Ramos (cell line): ENCODE measurements around the gene RARB.

ENCODE experiments used
- in situ Hi-C: fragments of 300-500 bp; cut with MboI; formaldehyde crosslinking; loops from one replicate; pipeline ENCODE4 v1.14.3; 2022; ENCODE audit warnings: low sequenced_read_pairs; ENCODE audit not compliant: unreplicated experiment

RARB gene

GRCh38 chr3:25587526-25587925, 159.5 kb downstream of the RARB start:
- in situ Hi-C loops: no loop called here

GRCh38 chr3:25587975-25588374, 159.9 kb downstream of the RARB start:
- in situ Hi-C loops: no loop called here

GRCh38 chr3:25588441-25589103, 160.5 kb downstream of the RARB start:
- in situ Hi-C loops: no loop called here

DNA sequence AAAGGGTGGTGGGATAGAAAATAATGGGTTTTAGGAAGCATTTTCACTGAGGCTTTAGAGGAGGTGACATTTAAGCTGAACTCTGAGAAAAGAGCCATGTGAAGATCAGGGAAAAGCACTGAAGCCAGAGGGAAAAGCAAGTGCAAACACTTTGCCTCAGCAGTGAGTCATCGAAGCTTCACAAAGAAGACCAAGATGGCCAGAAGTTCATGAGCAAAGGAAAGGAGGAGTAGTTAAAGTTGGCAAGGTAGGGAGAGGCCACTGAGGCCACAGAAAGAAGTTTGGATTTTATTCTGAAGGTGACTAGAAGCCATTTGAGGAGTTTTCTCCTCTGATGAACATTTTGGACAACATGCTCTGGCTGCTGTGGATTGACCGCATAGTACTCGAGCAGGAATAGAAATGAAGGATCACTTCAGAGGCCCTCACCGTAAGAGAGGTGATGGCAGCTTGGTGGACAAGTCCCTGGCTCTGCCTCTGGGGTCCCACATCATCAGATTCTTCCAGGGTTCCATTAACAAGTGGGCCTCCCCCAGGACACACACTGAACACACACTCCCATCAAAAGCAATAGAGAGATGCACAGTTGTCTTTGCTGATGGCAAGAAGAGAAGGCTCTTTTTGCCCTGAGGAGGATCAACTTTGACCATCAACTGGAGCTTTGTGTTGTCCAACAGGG, 161.2 kb downstream of the RARB start:
- in situ Hi-C loops: no loop called here

GRCh38 chr3:25589783-25590258, 161.8 kb downstream of the RARB start:
- in situ Hi-C loops: no loop called here

- in situ Hi-C loops: no loop called here
Measured at GRCh38 chr3:25592510-25592968, 164.5 kb downstream of the RARB start.

GRCh38 chr3:25593001-25593400, 164.9 kb downstream of the RARB start:
- in situ Hi-C loops: no loop called here

DNA sequence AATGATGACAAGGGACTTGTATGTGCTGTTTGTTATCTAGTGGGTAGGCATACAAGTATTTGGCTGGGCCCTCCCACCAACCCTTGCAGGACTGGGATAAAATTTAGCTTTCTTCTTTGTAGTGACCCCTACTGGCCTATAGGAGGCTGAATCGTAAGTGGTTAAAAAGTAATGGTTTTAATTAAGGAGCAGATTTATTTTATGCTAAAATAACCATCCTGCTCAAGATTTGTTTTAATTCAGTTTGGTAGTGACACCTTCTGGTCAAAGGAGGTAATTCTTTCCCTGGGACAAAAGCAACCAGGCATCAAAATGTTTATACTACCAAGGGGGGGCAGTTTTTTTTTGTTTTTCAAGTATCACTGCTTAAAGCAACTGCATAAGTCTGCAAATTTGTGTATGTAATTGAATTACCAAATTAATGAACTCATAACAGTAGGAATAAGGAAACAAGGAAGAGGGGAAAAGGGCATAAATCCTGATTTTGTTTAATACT, 166.0 kb downstream of the RARB start:
- in situ Hi-C loops: no loop called here

DNA sequence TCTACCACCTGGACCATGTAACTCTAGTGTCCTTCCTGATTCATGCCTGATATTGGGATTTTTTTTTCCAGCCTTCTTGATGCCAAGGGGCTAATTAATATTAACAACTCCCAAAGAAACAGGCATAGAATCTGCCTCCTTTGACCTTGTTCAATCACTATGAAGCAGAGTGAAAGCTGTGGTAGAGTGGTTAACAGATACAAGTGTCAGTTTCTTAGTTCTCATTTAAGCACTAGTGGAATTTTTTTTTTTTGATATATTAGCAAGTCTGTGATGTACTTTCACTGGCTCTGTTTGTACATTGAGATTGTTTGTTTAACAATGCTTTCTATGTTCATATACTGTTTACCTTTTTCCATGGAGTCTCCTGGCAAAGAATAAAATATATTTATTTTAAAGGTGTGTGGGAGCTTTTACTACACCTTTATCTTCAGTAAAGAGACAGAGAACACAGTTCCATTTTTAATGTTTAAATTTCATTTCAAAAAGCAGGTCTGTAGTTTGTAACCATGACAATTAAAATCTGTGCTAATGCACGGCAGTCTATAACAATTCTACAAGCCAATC, 169.6 kb downstream of the RARB start:
- in situ Hi-C loops: no loop called here

DNA sequence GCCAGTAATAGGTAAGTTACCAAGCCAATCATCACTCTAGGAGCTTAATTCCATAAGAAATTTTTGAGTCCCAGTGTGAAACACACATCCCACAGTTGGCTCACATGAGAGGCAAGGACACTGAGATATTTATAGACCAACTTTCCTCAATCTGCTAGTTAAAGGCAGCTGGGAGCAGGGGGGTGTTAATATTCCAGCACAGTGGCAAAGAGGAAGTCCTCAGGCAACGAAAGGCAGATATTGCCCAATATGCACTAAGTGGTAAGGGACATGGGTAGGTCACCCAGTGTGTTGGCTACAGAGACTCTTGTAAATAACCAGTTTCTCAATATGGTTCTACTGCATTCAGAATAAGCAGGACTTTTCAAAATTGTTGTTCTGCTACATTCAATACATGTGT, 175.6 kb downstream of the RARB start:
- in situ Hi-C loops: no loop called here

GRCh38 chr3:25604107-25604805, 176.2 kb downstream of the RARB start:
- in situ Hi-C loops: no loop called here

DNA sequence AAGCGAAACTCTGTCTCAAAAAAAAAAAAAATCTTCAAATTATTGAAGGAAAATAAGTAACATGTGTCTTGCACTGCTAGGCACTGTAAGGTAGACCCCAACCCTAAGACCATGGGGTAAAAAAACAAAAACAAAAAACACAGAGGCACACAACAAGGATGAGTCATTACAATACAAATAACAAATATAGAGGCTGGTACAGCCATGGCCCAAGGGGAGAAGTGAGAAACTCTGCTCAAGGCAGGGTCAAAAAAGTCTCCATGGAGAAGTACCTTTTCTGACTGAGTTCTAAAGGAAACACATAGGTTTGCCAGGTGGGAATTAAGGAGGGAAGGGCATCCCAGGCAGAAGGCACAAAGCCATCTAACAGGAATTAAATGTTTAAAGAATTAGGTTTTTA, 182.1 kb downstream of the RARB start:
- in situ Hi-C loops: no loop called here

DNA sequence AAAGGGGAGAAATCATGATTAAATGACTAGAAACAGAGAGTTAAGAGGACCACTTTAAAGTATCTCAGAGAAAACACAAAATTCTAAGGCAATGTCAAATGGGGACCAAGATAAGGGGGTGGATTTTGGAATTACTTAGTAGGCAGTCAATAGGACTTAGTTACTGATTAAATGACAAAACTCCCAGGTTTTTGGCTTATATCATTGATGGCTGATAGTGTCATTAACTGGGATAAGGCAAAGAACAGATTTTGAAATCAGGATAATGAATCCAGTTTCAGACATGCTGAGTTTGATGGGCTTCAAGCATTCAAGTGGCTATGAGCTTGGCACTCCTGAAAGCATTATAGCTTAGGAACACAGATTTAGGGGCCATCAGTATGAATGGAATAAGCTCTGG, 182.7 kb downstream of the RARB start:
- in situ Hi-C loops: no loop called here

GRCh38 chr3:25611193-25611592, 183.1 kb downstream of the RARB start:
- in situ Hi-C loops: no loop called here

DNA sequence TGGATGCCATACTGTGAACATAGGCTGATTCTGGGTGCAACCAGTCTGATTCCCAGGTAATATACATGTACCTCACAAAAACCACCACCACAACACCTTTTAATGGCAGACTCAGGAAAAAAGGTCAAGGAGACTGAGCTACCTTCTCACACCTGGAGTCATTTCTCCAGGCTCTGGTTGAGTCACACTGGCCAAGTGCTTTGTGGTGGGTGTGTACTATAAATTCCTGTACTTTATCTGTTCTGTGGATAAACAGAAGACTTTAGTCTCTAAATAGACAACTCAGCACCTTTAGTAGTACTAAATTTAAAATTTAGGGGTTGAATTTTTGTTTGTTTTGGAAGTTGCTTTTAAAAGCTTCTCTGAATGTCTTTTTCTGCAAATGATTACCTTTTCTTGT, 190.0 kb downstream of the RARB start:
- in situ Hi-C loops: no loop called here

DNA sequence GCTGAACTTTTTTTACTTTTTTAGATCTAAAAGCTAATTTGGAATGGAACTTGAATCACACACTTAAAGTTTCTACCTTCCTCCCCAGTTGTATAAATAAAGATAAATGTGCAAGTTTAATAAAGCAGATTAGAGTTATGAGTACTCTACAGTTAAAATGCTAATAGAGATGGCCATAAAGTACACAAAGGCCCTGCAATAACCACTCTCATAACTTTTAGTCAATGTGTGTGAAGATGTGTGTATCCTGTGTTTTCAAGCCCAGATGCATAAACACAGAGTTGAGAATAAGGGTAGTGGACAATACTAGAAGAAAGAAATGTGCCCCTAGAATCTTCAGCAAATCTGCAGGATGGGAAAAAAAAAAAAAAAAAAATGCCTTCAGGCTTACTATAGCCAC, 191.3 kb downstream of the RARB start:
- in situ Hi-C loops: no loop called here

GRCh38 chr3:25620493-25620892, 192.4 kb downstream of the RARB start:
- in situ Hi-C loops: no loop called here

DNA sequence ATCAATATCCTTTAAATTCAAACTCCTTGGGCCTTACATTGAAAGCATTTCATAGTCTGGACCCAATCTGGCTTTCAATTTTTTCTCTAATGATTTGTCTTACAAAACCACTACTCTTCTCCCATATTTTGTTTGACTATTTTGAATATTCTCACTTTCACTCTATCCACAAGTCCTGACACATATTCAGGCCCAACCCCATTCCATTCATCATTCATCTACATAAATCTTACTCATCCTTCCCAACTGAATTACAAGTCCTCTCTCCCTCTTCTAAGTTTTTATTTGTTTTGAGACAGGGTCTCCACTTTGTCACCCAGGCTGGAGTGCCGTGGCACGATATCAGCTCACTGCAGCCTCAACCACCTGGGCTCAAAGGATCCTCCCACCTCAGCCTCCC, 193.0 kb downstream of the RARB start:
- in situ Hi-C loops: no loop called here

- in situ Hi-C loops: no loop called here
Measured at GRCh38 chr3:25631989-25632388, 203.9 kb downstream of the RARB start.

- in situ Hi-C loops: no loop called here
Measured at GRCh38 chr3:25633919-25634318, 205.9 kb downstream of the RARB start.

GRCh38 chr3:25635038-25635437, 207.0 kb downstream of the RARB start:
- in situ Hi-C loops: no loop called here
